ENCODE measurements around the gene MICALL2.

MICALL2 gene

GRCh38 chr7:1466524-1467271 lies 7.4 kb upstream of the MICALL2 start:
- DNase-seq = no peak

GRCh38 chr7:1464694-1465093 lies 5.4 kb upstream of the MICALL2 start:
- DNase-seq = no peak

GRCh38 chr7:1463676-1464223 lies 4.5 kb upstream of the MICALL2 start:
- no peak for DNase-seq

GRCh38 chr7:1461646-1462375 lies 2.5 kb upstream of the MICALL2 start:
- DNase-seq = no peak

- DNase-seq = no peak
Measured at GRCh38 chr7:1460821-1461645, 1.8 kb upstream of the MICALL2 start.

- no peak for DNase-seq
Measured at GRCh38 chr7:1459920-1460820, 900 bp upstream of the MICALL2 start.

- peak; percentile 99 for DNase-seq
Measured at GRCh38 chr7:1459512-1459892, 232 bp upstream of the MICALL2 start.

GRCh38 chr7:1457949-1458682 lies 1.2 kb downstream of the MICALL2 start:
- no peak for DNase-seq

- DNase-seq = no peak
Measured at GRCh38 chr7:1457059-1457948, 2.0 kb downstream of the MICALL2 start.

GRCh38 chr7:1455955-1456354 lies 3.3 kb downstream of the MICALL2 start:
- no peak for DNase-seq

- no peak for DNase-seq
Measured at GRCh38 chr7:1455241-1455939, 3.9 kb downstream of the MICALL2 start.

- DNase-seq = no peak
Measured at GRCh38 chr7:1454542-1454941, 4.7 kb downstream of the MICALL2 start.

- DNase-seq = no peak
Measured at GRCh38 chr7:1452205-1452604, 7.1 kb downstream of the MICALL2 start.

GRCh38 chr7:1450987-1451386 lies 8.3 kb downstream of the MICALL2 start:
- DNase-seq = no peak

- DNase-seq = no peak
Measured at GRCh38 chr7:1450431-1450830, 8.8 kb downstream of the MICALL2 start.

GRCh38 chr7:1449951-1450350 lies 9.3 kb downstream of the MICALL2 start:
- no peak for DNase-seq

- DNase-seq = no peak
Measured at GRCh38 chr7:1449501-1449900, 9.8 kb downstream of the MICALL2 start.

GRCh38 chr7:1448958-1449357 lies 10.3 kb downstream of the MICALL2 start:
- no peak for DNase-seq

- no peak for DNase-seq
Measured at GRCh38 chr7:1447551-1448244, 11.6 kb downstream of the MICALL2 start.
